ENCODE results near the gene RNF123.

The RNF123 gene

GRCh38 chr3:49756036-49756435, 66.7 kb downstream of the RNF123 start:
- DNase-seq: no peak

- DNase-seq: no peak
Measured at GRCh38 chr3:49757197-49757596, 67.8 kb downstream of the RNF123 start.

GRCh38 chr3:49759226-49759625, 69.9 kb downstream of the RNF123 start:
- no peak for DNase-seq

- no peak for DNase-seq
Measured at GRCh38 chr3:49761661-49762060, 72.3 kb downstream of the RNF123 start.

GRCh38 chr3:49763981-49764380, 74.6 kb downstream of the RNF123 start:
- no peak for DNase-seq

GRCh38 chr3:49769286-49769915, 80.0 kb downstream of the RNF123 start:
- no peak for DNase-seq

- DNase-seq: no peak
Measured at GRCh38 chr3:49769926-49770325, 80.6 kb downstream of the RNF123 start.
